HEK293 (cell line): ENCODE results near the gene PACS2.

Experiments
- GLIS1 ChIP-seq: fragments of 450-650 bp; formaldehyde crosslinking; IDR thresholded peaks from 2 replicates; pipeline ENCODE4 v1.5.1; 2016; ENCODE audit warnings: missing biosample characterization, missing genetic modification characterization
- KLF8 ChIP-seq: fragments of 450-650 bp; formaldehyde crosslinking; IDR thresholded peaks from 2 replicates; pipeline ENCODE4 v1.5.1; 2016; ENCODE audit warnings: missing biosample characterization, missing genetic modification characterization
- REST ChIP-seq: fragments of 450-650 bp; formaldehyde crosslinking; IDR thresholded peaks from 2 replicates; pipeline ENCODE4 v1.5.1; 2016; ENCODE audit warnings: missing biosample characterization, missing genetic modification characterization
- SALL2 ChIP-seq: fragments of 450-650 bp; formaldehyde crosslinking; IDR thresholded peaks from 2 replicates; pipeline ENCODE4 v1.5.0; 2017; ENCODE audit warnings: missing biosample characterization, mild to moderate bottlenecking, missing genetic modification characterization, borderline replicate concordance
- SP7 ChIP-seq: fragments of 450-650 bp; formaldehyde crosslinking; IDR thresholded peaks from 2 replicates; pipeline ENCODE4 v1.5.1; 2016; ENCODE audit warnings: missing biosample characterization, missing genetic modification characterization
- YY1 ChIP-seq: fragments of 450-650 bp; formaldehyde crosslinking; IDR thresholded peaks from 2 replicates; pipeline ENCODE4 v1.5.1; 2018; ENCODE audit warnings: missing biosample characterization, missing genetic modification characterization
- ZEB2 ChIP-seq: fragments of 450-650 bp; formaldehyde crosslinking; IDR thresholded peaks from 2 replicates; pipeline ENCODE4 v1.5.1; 2016; ENCODE audit warnings: missing biosample characterization, missing genetic modification characterization
- ZFP3 ChIP-seq: fragments of 450-650 bp; formaldehyde crosslinking; IDR thresholded peaks from 2 replicates; pipeline ENCODE4 v1.5.1; 2016; ENCODE audit warnings: low read depth, missing biosample characterization, missing genetic modification characterization
- ZFP37 ChIP-seq: fragments of 450-650 bp; formaldehyde crosslinking; IDR thresholded peaks from 2 replicates; pipeline ENCODE4 v1.5.1; 2016; ENCODE audit warnings: missing biosample characterization, missing genetic modification characterization
- ZIC2 ChIP-seq: fragments of 450-650 bp; formaldehyde crosslinking; IDR thresholded peaks from 2 replicates; pipeline ENCODE4 v1.5.1; 2016; ENCODE audit warnings: missing biosample characterization, missing genetic modification characterization
- ZNF394 ChIP-seq: fragments of 450-650 bp; formaldehyde crosslinking; IDR thresholded peaks from 2 replicates; pipeline ENCODE4 v1.5.1; 2016; ENCODE audit warnings: missing biosample characterization, missing genetic modification characterization, mild to moderate bottlenecking, moderate library complexity, borderline replicate concordance
- ZNF416 ChIP-seq: fragments of 450-650 bp; formaldehyde crosslinking; IDR thresholded peaks from 2 replicates; pipeline ENCODE4 v1.5.1; 2016; ENCODE audit warnings: missing biosample characterization, missing genetic modification characterization
- ZNF426 ChIP-seq: fragments of 450-650 bp; formaldehyde crosslinking; IDR thresholded peaks from 2 replicates; pipeline ENCODE4 v1.5.1; 2017; ENCODE audit warnings: missing biosample characterization, missing genetic modification characterization, mild to moderate bottlenecking, inconsistent platforms, moderate library complexity
- ZNF530 ChIP-seq: fragments of 450-650 bp; formaldehyde crosslinking; IDR thresholded peaks from 2 replicates; pipeline ENCODE4 v1.5.1; 2016; ENCODE audit warnings: low read depth, missing biosample characterization, missing genetic modification characterization
- ZNF548 ChIP-seq: fragments of 450-650 bp; formaldehyde crosslinking; IDR thresholded peaks from 2 replicates; pipeline ENCODE4 v1.5.1; 2016; ENCODE audit warnings: missing biosample characterization, missing genetic modification characterization
- ZNF585B ChIP-seq: fragments of 450-650 bp; formaldehyde crosslinking; IDR thresholded peaks from 2 replicates; pipeline ENCODE4 v1.5.1; 2016; ENCODE audit warnings: missing biosample characterization, missing genetic modification characterization
- ZNF658 ChIP-seq: fragments of 450-650 bp; formaldehyde crosslinking; IDR thresholded peaks from 2 replicates; pipeline ENCODE4; 2016; ENCODE audit warnings: missing biosample characterization, missing genetic modification characterization
- ZNF707 ChIP-seq: fragments of 450-650 bp; formaldehyde crosslinking; IDR thresholded peaks from 2 replicates; pipeline ENCODE4 v1.5.1; 2016; ENCODE audit warnings: missing biosample characterization, missing genetic modification characterization
- ZNF843 ChIP-seq: fragments of 450-650 bp; formaldehyde crosslinking; IDR thresholded peaks from 2 replicates; pipeline ENCODE4 v1.5.1; 2016; ENCODE audit warnings: missing biosample characterization, missing genetic modification characterization
- TF ChIP-seq, protein P1 (sequence below): fragments of 450-650 bp; formaldehyde crosslinking; IDR thresholded peaks from 2 replicates; pipeline ENCODE4 v1.5.1; 2016; ENCODE audit warnings: missing biosample characterization, missing genetic modification characterization
- TF ChIP-seq, protein P2 (sequence below): fragments of 450-650 bp; formaldehyde crosslinking; IDR thresholded peaks from 2 replicates; pipeline ENCODE4 v1.5.1; 2017; ENCODE audit warnings: missing biosample characterization, missing genetic modification characterization
- TF ChIP-seq, protein P3 (sequence below): fragments of 450-650 bp; formaldehyde crosslinking; IDR thresholded peaks from 2 replicates; pipeline ENCODE4 v1.5.1; 2016; ENCODE audit warnings: missing biosample characterization, missing genetic modification characterization
- TF ChIP-seq, protein P4 (sequence below): fragments of 450-650 bp; formaldehyde crosslinking; IDR thresholded peaks from 2 replicates; pipeline ENCODE4 v1.5.1; 2016; ENCODE audit warnings: missing biosample characterization, missing genetic modification characterization
- TF ChIP-seq, protein P5 (sequence below): fragments of 450-650 bp; formaldehyde crosslinking; conservative IDR thresholded peaks from 2 replicates; pipeline ENCODE4 v1.5.1; 2016; ENCODE audit warnings: low read depth, missing biosample characterization, missing genetic modification characterization

PACS2 gene

DNA sequence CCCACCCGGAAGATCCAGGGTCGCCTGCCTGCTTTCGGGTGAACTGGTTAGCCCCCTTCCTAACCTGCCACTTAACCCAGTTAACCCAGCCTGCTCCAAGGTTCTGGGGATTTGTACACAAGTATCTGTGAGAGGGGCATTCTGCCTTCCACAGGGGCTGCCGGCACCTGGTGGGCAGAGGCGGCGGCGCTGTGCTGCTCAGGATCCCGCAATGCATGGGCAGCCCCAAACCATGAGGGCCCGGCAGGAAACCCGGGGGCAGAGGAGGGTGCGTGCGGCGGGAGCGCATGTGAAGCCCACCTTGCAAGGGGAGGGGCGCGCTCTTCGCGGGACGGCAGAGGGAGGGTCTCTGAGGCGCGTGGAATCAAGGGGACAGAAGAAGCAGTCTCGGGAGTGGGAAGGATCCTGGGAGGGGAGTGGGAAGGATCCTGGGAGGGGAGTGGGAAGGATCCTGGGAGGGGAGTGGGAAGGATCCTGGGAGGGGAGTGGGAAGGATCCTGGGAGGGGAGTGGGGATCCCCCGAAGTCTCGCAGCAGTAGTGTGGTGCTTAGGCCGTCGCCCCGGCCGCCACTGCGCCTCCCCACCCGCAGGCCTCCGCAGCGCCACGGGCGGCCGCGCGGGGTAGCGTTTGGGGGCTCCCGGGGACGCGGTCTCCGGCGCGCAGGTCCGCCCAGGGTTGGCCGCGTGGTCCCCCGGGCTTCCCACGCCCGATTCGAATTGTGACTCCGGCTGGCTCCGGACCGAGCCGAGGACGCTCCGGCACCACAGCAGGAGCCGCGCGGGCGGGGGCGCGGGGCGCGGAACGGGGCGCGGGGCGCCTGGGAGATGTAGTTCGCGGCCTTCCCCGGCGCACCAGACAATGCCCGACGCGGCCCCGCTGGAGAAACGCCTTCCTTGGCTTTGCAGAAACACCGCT is 100.2 kb downstream of the PACS2 start (continued):
- no peak for TF ChIP-seq ZNF658 (tag by site-specific recombination)
- no peak for TF ChIP-seq ZEB2 (tag by site-specific recombination)
- no peak for TF ChIP-seq ZFP3 (tag by site-specific recombination)
- TF ChIP-seq ZNF707 (tag by site-specific recombination): no peak
- no peak for TF ChIP-seq SP7
- TF ChIP-seq ZIC2 (tag by site-specific recombination): peak; percentile 36; the same call in 1 of the 2 replicates
- TF ChIP-seq, protein P1, sequence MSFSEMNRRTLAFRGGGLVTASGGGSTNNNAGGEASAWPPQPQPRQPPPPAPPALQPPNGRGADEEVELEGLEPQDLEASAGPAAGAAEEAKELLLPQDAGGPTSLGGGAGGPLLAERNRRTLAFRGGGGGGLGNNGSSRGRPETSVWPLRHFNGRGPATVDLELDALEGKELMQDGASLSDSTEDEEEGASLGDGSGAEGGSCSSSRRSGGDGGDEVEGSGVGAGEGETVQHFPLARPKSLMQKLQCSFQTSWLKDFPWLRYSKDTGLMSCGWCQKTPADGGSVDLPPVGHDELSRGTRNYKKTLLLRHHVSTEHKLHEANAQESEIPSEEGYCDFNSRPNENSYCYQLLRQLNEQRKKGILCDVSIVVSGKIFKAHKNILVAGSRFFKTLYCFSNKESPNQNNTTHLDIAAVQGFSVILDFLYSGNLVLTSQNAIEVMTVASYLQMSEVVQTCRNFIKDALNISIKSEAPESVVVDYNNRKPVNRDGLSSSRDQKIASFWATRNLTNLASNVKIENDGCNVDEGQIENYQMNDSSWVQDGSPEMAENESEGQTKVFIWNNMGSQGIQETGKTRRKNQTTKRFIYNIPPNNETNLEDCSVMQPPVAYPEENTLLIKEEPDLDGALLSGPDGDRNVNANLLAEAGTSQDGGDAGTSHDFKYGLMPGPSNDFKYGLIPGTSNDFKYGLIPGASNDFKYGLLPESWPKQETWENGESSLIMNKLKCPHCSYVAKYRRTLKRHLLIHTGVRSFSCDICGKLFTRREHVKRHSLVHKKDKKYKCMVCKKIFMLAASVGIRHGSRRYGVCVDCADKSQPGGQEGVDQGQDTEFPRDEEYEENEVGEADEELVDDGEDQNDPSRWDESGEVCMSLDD (tag by site-specific recombination): no peak
- TF ChIP-seq, protein P2, sequence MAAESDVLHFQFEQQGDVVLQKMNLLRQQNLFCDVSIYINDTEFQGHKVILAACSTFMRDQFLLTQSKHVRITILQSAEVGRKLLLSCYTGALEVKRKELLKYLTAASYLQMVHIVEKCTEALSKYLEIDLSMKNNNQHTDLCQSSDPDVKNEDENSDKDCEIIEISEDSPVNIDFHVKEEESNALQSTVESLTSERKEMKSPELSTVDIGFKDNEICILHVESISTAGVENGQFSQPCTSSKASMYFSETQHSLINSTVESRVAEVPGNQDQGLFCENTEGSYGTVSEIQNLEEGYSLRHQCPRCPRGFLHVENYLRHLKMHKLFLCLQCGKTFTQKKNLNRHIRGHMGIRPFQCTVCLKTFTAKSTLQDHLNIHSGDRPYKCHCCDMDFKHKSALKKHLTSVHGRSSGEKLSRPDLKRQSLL (tag by site-specific recombination): peak; percentile 80
- TF ChIP-seq ZNF843: no peak
- no peak for TF ChIP-seq ZNF530
- TF ChIP-seq ZNF426: no peak
- TF ChIP-seq, protein P3, sequence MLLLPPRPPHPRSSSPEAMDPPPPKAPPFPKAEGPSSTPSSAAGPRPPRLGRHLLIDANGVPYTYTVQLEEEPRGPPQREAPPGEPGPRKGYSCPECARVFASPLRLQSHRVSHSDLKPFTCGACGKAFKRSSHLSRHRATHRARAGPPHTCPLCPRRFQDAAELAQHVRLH (tag by site-specific recombination): no peak
- no peak for TF ChIP-seq ZNF548 (tag by site-specific recombination)
- TF ChIP-seq ZNF416 (tag by site-specific recombination): no peak
- no peak for TF ChIP-seq ZNF394 (tag by site-specific recombination)
- no peak for TF ChIP-seq REST (tag by site-specific recombination)
- peak; percentile 33; the same call in 1 of the 2 replicates for TF ChIP-seq KLF8
- TF ChIP-seq GLIS1 (tag by site-specific recombination): peak; percentile 59; the same call in 1 of the 2 replicates
- no peak for TF ChIP-seq ZNF585B (tag by site-specific recombination)
- TF ChIP-seq, protein P4, sequence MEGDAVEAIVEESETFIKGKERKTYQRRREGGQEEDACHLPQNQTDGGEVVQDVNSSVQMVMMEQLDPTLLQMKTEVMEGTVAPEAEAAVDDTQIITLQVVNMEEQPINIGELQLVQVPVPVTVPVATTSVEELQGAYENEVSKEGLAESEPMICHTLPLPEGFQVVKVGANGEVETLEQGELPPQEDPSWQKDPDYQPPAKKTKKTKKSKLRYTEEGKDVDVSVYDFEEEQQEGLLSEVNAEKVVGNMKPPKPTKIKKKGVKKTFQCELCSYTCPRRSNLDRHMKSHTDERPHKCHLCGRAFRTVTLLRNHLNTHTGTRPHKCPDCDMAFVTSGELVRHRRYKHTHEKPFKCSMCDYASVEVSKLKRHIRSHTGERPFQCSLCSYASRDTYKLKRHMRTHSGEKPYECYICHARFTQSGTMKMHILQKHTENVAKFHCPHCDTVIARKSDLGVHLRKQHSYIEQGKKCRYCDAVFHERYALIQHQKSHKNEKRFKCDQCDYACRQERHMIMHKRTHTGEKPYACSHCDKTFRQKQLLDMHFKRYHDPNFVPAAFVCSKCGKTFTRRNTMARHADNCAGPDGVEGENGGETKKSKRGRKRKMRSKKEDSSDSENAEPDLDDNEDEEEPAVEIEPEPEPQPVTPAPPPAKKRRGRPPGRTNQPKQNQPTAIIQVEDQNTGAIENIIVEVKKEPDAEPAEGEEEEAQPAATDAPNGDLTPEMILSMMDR (tag by site-specific recombination): no peak
- TF ChIP-seq, protein P5, sequence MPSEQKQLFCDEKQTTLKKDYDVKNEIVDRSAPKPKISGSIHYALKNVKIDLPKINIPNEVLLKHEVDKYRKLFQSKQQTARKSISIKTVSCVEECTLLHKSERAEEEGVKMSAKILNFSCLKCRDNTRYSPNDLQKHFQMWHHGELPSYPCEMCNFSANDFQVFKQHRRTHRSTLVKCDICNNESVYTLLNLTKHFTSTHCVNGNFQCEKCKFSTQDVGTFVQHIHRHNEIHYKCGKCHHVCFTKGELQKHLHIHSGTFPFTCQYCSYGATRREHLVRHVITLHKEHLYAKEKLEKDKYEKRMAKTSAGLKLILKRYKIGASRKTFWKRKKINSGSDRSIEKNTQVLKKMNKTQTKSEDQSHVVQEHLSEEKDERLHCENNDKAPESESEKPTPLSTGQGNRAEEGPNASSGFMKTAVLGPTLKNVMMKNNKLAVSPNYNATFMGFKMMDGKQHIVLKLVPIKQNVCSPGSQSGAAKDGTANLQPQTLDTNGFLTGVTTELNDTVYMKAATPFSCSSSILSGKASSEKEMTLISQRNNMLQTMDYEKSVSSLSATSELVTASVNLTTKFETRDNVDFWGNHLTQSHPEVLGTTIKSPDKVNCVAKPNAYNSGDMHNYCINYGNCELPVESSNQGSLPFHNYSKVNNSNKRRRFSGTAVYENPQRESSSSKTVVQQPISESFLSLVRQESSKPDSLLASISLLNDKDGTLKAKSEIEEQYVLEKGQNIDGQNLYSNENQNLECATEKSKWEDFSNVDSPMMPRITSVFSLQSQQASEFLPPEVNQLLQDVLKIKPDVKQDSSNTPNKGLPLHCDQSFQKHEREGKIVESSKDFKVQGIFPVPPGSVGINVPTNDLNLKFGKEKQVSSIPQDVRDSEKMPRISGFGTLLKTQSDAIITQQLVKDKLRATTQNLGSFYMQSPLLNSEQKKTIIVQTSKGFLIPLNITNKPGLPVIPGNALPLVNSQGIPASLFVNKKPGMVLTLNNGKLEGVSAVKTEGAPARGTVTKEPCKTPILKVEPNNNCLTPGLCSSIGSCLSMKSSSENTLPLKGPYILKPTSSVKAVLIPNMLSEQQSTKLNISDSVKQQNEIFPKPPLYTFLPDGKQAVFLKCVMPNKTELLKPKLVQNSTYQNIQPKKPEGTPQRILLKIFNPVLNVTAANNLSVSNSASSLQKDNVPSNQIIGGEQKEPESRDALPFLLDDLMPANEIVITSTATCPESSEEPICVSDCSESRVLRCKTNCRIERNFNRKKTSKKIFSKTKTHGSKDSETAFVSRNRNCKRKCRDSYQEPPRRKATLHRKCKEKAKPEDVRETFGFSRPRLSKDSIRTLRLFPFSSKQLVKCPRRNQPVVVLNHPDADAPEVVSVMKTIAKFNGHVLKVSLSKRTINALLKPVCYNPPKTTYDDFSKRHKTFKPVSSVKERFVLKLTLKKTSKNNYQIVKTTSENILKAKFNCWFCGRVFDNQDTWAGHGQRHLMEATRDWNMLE (tag by site-specific recombination): no peak
- peak; percentile 38; the same call in 1 of the 2 replicates for TF ChIP-seq YY1
- no peak for TF ChIP-seq ZFP37 (tag by site-specific recombination)
- no peak for TF ChIP-seq SALL2 (tag by site-specific recombination)
